Activated naive CD8-positive, alpha-beta T cell (primary cell): ENCODE results near the gene DTYMK.
A peak's percentile ranks its signal among the peaks of the same experiment; 100 is the strongest.

Experiments
- H3K27ac Mint-ChIP-seq: one replicate; pipeline ENCODE4 v1.8.0; 2021; ENCODE audit warnings: mixed read lengths
- H3K27me3 Mint-ChIP-seq: one replicate; pipeline ENCODE4 v1.8.0; 2021; ENCODE audit warnings: mixed read lengths
- H3K36me3 Mint-ChIP-seq: one replicate; pipeline ENCODE4 v1.8.0; 2021; ENCODE audit warnings: mixed read lengths
- H3K4me1 Mint-ChIP-seq: one replicate; pipeline ENCODE4 v1.8.0; 2021; ENCODE audit warnings: low read depth, mixed read lengths
- H3K4me3 Mint-ChIP-seq: one replicate; pipeline ENCODE4 v1.8.0; 2021; ENCODE audit warnings: mild to moderate bottlenecking, mixed read lengths
- H3K9me3 Mint-ChIP-seq: one replicate; pipeline ENCODE4 v1.8.0; 2021; ENCODE audit warnings: low read depth, mixed read lengths

DTYMK gene

GRCh38 chr2:241635756-241636155 lies 50.9 kb downstream of the DTYMK start:
- Mint-ChIP-seq H3K36me3 (peaks cover 6% of the 10 kb centered on the region), H3K27me3 (no peaks in the 10 kb centered on the region), H3K4me3 (peak overlapping the region; percentile 93), H3K27ac (peak overlapping the region; percentile 88), H3K4me1 (peaks cover 40% of the 10 kb centered on the region), H3K9me3 (no peaks in the 10 kb centered on the region)

GRCh38 chr2:241633561-241633960 lies 53.1 kb downstream of the DTYMK start:
- no peak overlapping the region for H3K27ac Mint-ChIP-seq
- H3K9me3 Mint-ChIP-seq = no peaks in the 10 kb centered on the region
- no peak overlapping the region for H3K4me3 Mint-ChIP-seq
- H3K36me3 Mint-ChIP-seq = peaks cover 3% of the 10 kb centered on the region
- H3K27me3 Mint-ChIP-seq = no peaks in the 10 kb centered on the region
- peaks cover 24% of the 10 kb centered on the region for H3K4me1 Mint-ChIP-seq

GRCh38 chr2:241632478-241633325 lies 53.9 kb downstream of the DTYMK start:
- Mint-ChIP-seq H3K9me3 (no peaks in the 10 kb centered on the region), H3K27me3 (no peaks in the 10 kb centered on the region), H3K36me3 (no peaks in the 10 kb centered on the region), H3K27ac (no peak overlapping the region), H3K4me1 (peaks cover 18% of the 10 kb centered on the region), H3K4me3 (no peak overlapping the region)

GRCh38 chr2:241629762-241630435 lies 56.7 kb downstream of the DTYMK start:
- no peak overlapping the region for H3K27ac Mint-ChIP-seq
- H3K36me3 Mint-ChIP-seq = peaks cover 3% of the 10 kb centered on the region
- no peaks in the 10 kb centered on the region for H3K9me3 Mint-ChIP-seq
- H3K4me1 Mint-ChIP-seq = peaks cover 14% of the 10 kb centered on the region
- no peak overlapping the region for H3K4me3 Mint-ChIP-seq
- no peaks in the 10 kb centered on the region for H3K27me3 Mint-ChIP-seq

- no peaks in the 10 kb centered on the region for H3K9me3 Mint-ChIP-seq
- H3K4me3 Mint-ChIP-seq = no peak overlapping the region
- H3K36me3 Mint-ChIP-seq = peaks cover 3% of the 10 kb centered on the region
- H3K27me3 Mint-ChIP-seq = no peaks in the 10 kb centered on the region
- peaks cover 11% of the 10 kb centered on the region for H3K4me1 Mint-ChIP-seq
- H3K27ac Mint-ChIP-seq = no peak overlapping the region
Measured at GRCh38 chr2:241627675-241628074, 58.9 kb downstream of the DTYMK start.
